Uterus (tissue), 2 donors: ENCODE measurements around the gene ZNF79.

Experiments
- POLR2A ChIP-seq, 2 donors: fragments of 450-650 bp; IDR thresholded peaks; one replicate each; pipeline ENCODE4 v1.6.1; 2016; ENCODE audit warnings: antibody characterized with exemption in 2 of 2, mild to moderate bottlenecking in 1 of 2, moderate library complexity in 1 of 2
- TF ChIP-seq, protein P1 (sequence below), 4 experiments: fragments of 200-600 bp in 2 of 4; fragments of 450-650 bp in 2 of 4; sonication (generic) in 2 of 4; IDR thresholded peaks; one replicate each; pipeline ENCODE4 v1.5.1; 2016 to 2019; ENCODE audit warnings: antibody characterized with exemption in 4 of 4, mild to moderate bottlenecking in 2 of 4, moderate library complexity in 1 of 4

DNA sequence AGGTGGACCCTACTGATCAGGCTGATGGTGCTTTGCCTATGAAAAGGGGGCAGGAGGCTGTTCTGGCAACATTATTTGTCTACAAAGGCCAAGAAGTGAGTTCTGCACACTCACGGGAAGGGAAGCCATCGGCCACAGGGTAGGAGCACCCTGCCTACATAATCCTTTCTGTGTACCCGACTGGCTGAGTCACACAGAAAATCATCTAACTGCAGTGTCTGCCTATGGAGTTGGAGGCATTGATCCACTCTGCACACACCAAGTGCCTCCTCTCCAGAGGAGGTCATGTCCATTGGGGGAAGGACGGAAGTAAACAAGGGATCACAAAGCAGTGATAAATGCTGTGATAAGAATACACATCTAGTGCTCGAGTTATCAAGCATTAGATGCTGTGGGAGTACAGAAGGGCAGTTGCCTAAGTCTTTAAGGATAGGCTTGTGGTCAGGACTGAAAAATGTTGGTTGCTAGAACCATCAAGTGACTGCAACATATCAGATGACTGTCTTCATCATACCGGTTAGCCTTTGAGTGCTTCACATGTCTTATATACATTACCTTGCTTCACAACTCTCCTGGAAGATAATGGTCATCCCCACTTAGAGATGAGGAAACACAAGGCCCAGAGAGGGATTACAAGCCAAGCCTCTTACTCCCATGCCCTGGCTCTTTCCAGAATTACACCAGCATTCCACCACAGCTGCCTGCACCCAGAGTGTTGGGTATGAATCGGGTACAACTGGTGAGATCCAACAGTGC is 28.5 kb upstream of the ZNF79 start:
- TF ChIP-seq, protein P1, sequence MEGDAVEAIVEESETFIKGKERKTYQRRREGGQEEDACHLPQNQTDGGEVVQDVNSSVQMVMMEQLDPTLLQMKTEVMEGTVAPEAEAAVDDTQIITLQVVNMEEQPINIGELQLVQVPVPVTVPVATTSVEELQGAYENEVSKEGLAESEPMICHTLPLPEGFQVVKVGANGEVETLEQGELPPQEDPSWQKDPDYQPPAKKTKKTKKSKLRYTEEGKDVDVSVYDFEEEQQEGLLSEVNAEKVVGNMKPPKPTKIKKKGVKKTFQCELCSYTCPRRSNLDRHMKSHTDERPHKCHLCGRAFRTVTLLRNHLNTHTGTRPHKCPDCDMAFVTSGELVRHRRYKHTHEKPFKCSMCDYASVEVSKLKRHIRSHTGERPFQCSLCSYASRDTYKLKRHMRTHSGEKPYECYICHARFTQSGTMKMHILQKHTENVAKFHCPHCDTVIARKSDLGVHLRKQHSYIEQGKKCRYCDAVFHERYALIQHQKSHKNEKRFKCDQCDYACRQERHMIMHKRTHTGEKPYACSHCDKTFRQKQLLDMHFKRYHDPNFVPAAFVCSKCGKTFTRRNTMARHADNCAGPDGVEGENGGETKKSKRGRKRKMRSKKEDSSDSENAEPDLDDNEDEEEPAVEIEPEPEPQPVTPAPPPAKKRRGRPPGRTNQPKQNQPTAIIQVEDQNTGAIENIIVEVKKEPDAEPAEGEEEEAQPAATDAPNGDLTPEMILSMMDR (IDR thresholded peaks at IDR 0.05): no peak
- TF ChIP-seq POLR2A (IDR thresholded peaks at IDR 0.05): no peak
